ENCODE measurements around the gene ACTN1.

GRCh38 chr14:68874746-68875155 is 104.4 kb downstream of the ACTN1 start:
- no peak for TF ChIP-seq EZH2 (IDR thresholded peaks at IDR 0.05; ENCODE audit: low read depth, unreplicated experiment)
- TF ChIP-seq CTCF (conservative IDR thresholded peaks at IDR 0.05; ENCODE audit: low read depth in 2 of 2) = no peak
- no peak for TF ChIP-seq REST (IDR thresholded peaks at IDR 0.05; ENCODE audit: unreplicated experiment)
- no peak for TF ChIP-seq JUNB (IDR thresholded peaks at IDR 0.05; ENCODE audit: unreplicated experiment)
- TF ChIP-seq ZNF331 (CRISPR knock-in tag; IDR thresholded peaks at IDR 0.05; ENCODE audit: low read depth) = no peak
- TF ChIP-seq POLR2AphosphoS5 (IDR thresholded peaks at IDR 0.05; ENCODE audit: low read depth) = no peak
- no peak for TF ChIP-seq CREB1 (CRISPR knock-in tag; IDR thresholded peaks at IDR 0.05; ENCODE audit: low read depth)
- TF ChIP-seq EZH2phosphoT487 (IDR thresholded peaks at IDR 0.05; ENCODE audit: unreplicated experiment) = no peak
- no peak for TF ChIP-seq NANOG (IDR thresholded peaks at IDR 0.05; ENCODE audit: borderline replicate concordance)
- TF ChIP-seq STAT1 (IDR thresholded peaks at IDR 0.05; ENCODE audit: unreplicated experiment) = no peak
- no peak for TF ChIP-seq ZNF114 (CRISPR knock-in tag; IDR thresholded peaks at IDR 0.05)
